ENCODE results near the gene C10orf143. TPM values are rescaled to one million over a fixed set of nuclear protein-coding genes. Genes with fewer than 3 reads are reported as not detected.

The C10orf143 gene
- total RNA-seq, 1 donor from 2014 or later = 3.4 TPM

DNA sequence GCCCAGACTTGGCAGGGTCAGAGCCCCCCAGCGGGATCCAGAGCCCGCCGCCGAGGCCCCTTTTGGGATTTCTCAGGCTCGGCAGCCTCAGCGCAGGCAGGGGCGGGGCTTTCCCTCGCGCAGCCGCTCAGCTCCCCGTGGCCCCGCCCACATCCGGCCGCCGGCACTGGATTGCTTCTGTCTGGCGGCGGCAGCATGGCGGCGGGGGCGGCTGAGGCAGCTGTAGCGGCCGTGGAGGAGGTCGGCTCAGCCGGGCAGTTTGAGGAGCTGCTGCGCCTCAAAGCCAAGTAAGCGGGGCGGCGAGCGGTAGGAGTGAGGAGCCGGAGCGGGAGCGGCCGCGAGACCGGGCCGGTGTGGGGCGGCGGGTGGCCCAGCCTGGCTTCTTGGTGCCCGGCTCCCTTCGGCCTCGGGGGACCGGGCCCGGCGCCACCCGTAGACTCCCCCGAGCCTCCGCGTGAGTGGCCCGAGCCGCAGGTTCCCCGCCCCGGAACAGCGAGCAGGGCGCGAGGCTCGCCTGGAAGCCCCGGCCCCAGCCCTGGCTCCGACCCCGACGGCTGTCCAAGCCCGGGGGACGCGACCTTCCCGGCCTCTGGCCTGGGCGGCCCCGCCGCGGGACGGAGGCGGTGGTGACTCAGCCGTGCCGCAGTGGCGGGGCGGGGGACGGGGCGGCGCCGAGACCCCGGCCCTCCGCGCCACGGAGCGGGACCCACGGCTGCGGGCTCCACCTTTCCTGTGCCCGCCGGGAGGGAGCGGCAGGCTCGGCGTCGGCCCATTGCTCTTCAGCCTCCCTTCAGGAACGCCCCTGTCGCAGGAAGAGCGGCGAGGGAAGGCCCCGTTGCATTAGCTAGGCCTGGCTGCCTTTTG is 25.8 kb upstream of the C10orf143 start, which contains the start of gene GLRX3:
Gene GLRX3, plus strand, starts transcription at position 166 of the 864 bp plus-strand sequence. Its CDS starts 30 bp downstream, at position 196.
- Histone ChIP-seq H3K27ac (peak within 1 kb of the TSS; percentile 85), H3K36me3 (no peaks in the 10 kb centered on the region), H3K9me3 (no peaks in the 10 kb centered on the region), H3K27me3 (no peaks in the 10 kb centered on the region), H3K4me1 (peaks cover 27% of the 10 kb centered on the region), H3K4me3 (peak within 1 kb of the TSS; percentile 71)
- TF ChIP-seq, protein P1, sequence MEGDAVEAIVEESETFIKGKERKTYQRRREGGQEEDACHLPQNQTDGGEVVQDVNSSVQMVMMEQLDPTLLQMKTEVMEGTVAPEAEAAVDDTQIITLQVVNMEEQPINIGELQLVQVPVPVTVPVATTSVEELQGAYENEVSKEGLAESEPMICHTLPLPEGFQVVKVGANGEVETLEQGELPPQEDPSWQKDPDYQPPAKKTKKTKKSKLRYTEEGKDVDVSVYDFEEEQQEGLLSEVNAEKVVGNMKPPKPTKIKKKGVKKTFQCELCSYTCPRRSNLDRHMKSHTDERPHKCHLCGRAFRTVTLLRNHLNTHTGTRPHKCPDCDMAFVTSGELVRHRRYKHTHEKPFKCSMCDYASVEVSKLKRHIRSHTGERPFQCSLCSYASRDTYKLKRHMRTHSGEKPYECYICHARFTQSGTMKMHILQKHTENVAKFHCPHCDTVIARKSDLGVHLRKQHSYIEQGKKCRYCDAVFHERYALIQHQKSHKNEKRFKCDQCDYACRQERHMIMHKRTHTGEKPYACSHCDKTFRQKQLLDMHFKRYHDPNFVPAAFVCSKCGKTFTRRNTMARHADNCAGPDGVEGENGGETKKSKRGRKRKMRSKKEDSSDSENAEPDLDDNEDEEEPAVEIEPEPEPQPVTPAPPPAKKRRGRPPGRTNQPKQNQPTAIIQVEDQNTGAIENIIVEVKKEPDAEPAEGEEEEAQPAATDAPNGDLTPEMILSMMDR (IDR thresholded peaks at IDR 0.05) = no peak
- intact Hi-C loops (cut with DNase I) = no loop called here
- DNase-seq (peak; percentile 96), ATAC-seq (peak; percentile 97)

DNA sequence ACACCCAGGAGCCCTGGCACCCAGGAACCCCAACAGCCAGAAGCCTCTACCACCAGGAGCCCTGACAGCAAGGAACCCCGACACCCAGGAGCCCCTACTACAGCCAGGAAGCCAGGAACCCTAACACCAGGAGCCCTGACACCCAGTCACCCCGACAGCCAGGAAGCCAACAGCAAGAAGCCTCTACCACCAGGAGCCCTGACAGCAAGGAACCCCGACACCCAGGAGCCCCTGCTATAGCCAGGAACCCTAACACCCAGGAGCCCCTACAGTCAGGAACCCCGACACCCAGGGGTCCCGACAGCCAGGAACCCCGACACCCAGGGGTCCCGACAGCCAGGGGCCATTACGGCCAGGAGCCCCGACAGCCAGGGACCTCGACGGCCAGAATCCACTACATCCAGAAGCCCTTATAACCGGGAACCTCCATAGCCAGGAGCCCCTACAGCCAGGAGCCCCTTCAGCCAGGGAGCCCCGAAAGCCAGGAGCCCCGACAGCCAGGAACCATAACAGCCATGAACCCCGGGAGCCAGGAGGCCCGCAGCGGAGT is 25.1 kb upstream of the C10orf143 start:
- no peaks in the 10 kb centered on the region for H3K9me3 ChIP-seq
- ATAC-seq = no peak
- peaks cover 27% of the 10 kb centered on the region for H3K4me1 ChIP-seq
- no peak for DNase-seq
- TF ChIP-seq, protein P1 (IDR thresholded peaks at IDR 0.05) = no peak
- peak overlapping the region; percentile 71 for H3K4me3 ChIP-seq
- no peaks in the 10 kb centered on the region for H3K27me3 ChIP-seq
- peak overlapping the region; percentile 85 for H3K27ac ChIP-seq
- no peaks in the 10 kb centered on the region for H3K36me3 ChIP-seq
- intact Hi-C loops (cut with DNase I) = no loop called here

DNA sequence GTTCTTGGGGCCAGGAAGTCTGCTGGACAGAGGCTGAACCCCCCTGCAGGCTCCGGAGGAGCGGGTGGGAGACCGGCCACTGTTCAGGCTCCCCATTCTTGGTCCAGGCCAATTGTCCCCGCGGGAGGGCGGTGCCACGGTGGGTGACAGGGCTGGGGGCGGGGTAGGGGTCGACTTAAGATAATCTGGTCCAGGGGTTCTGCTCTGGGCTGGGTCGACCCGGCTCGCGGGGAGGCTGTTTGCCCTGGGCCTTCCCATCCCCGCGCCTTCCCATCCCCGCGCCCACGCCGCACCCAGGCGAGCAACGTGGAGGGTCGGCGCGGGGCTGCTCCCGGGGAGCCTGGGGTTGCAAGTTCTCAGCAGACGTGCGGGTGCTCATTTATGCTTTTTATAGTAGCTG is 18.3 kb upstream of the C10orf143 start:
- H3K9me3 ChIP-seq = no peaks in the 10 kb centered on the region
- H3K27me3 ChIP-seq = peaks cover 12% of the 10 kb centered on the region
- no peaks in the 10 kb centered on the region for H3K4me1 ChIP-seq
- peak; percentile 14 for ATAC-seq
- no peak overlapping the region for H3K27ac ChIP-seq
- no peak for DNase-seq
- TF ChIP-seq, protein P1 (IDR thresholded peaks at IDR 0.05) = no peak
- H3K36me3 ChIP-seq = no peaks in the 10 kb centered on the region
- intact Hi-C loops (cut with DNase I) = no loop called here
- no peak overlapping the region for H3K4me3 ChIP-seq

DNA sequence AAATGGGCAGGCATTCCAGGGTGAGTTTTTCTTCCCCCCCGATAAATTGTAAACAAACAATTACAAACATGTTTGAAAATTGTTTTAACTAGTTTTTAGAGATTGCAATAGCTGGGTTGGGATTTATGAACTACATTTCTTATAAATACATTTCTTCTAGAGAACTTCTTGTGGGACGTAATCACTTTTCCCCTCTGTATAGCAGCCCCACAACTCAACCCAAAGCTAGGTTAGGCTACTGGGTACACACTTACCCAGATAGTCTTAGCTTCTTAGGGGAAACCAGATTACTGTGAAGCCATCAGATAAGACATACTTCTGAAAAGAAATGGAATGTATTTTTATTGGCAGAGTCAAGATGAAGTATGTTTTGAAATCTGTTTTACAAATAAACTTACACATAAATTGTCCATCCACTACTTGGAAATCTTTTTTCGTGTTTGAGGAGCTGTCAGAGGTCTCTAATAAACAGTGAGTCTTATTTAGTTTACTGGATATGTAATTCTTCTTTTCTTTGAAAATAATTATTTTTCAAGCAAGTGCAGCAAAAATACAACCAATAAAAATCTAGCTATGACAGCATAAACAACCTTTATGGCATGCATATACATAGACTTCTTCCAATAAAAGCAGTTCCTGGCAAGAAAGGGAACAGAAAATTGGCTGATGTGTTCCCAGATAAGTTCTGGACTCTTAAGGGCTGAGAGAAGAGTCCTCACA is 17.6 kb upstream of the C10orf143 start:
- Histone ChIP-seq H3K27me3 (peaks cover 12% of the 10 kb centered on the region), H3K4me3 (no peak overlapping the region), H3K27ac (no peak overlapping the region), H3K36me3 (no peaks in the 10 kb centered on the region), H3K9me3 (no peaks in the 10 kb centered on the region), H3K4me1 (no peaks in the 10 kb centered on the region)
- intact Hi-C loops (cut with DNase I) = no loop called here
- DNase-seq (no peak), ATAC-seq (no peak)
- TF ChIP-seq, protein P1 (IDR thresholded peaks at IDR 0.05) = no peak

DNA sequence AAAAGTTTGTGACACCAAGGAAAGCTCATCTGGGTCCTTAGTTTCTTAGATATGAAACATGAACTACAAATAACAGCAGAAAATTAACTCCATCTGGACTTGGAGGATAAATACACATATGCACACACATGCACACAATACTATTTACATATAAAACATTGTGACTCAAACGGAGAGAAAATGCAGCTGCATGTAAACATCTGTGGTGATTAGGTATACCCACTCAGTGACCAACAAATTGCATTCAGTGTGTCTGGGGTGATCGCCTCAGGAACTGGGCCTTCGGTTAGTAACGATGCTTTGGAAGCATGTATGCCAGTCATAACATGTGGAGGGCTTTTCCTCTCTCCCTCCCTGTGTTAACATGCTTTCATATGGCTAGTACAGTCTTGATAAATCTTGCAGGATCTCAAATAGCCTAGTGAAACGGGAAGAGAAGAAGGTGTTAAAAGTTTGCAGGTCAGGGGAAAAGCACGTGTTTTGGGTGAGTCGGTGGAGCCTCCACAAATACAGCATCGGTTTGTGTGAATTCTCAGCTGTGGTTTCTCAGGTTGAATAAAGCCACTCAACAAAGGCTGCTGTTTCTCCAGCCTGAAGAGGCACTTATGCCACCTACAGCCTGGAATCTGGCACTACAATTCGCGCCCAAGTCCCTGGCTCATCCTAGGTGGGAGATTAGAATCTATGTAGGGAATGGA is 16.9 kb upstream of the C10orf143 start:
- intact Hi-C loops (cut with DNase I) = no loop called here
- TF ChIP-seq, protein P1 (IDR thresholded peaks at IDR 0.05) = peak; percentile 86

More for the DNA sequence above, 16.9 kb upstream of the C10orf143 start:
- no peaks in the 10 kb centered on the region for H3K36me3 ChIP-seq
- no peaks in the 10 kb centered on the region for H3K9me3 ChIP-seq
- no peak for DNase-seq
- ATAC-seq = peak; percentile 91
- H3K4me1 ChIP-seq = no peaks in the 10 kb centered on the region
- no peak overlapping the region for H3K27ac ChIP-seq
- H3K27me3 ChIP-seq = peaks cover 12% of the 10 kb centered on the region
- H3K4me3 ChIP-seq = no peak overlapping the region
